ENCODE data around the gene RIPOR3.
"Not testable (repeated sequence)": the region's sequence is repeated elsewhere in the genome, so short reads cannot be mapped to it uniquely, and the experiment has no call there.

The RIPOR3 gene

DNA sequence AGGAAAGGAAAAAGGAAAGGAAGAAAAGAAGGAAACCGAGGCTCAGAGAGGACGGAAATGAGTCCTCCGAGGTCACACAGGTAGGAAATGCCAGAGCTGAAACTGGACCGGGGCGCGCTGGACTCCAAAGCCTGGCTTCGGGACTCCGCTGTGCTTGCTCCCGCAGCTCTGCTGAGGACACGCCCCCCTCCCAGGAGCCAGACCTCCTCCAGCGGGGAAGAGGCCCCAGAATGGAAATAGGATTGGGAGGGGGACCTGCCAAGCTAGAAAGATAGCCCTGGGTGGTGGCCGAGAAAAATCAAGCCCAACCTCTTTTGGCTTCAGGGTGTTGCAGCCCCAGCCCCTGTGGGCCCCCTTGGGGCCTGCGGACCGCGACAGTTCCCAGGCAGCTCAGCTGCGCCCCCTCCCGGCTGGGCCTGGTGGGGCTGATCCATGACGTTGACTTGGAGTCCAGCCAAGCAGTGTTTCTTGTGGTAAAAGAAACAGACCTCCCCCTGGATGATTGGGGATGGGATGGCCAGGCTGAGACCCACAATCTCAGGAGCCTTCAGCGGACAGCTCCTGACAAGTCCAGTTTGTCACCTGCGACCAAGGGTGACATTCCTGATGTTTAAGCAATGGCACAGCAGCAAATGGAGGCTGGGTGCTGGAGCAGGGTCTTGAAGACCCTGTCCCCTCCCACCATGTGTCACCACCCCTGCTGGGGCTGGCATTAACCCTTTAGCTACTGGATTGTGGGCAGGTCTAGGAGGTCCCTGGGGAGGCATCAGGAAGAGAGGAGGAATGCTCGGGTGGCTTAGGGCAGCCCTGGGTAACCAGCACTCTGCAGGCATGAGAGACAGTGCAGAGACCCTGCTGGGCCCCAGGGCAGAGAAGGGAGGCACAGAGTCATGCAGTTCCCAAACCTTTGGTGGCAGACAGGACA, 55.4 kb downstream of the RIPOR3 start:
- peak in 8 of 58 donors; percentile 1 to 43 (median 4) for DNase-seq

DNA sequence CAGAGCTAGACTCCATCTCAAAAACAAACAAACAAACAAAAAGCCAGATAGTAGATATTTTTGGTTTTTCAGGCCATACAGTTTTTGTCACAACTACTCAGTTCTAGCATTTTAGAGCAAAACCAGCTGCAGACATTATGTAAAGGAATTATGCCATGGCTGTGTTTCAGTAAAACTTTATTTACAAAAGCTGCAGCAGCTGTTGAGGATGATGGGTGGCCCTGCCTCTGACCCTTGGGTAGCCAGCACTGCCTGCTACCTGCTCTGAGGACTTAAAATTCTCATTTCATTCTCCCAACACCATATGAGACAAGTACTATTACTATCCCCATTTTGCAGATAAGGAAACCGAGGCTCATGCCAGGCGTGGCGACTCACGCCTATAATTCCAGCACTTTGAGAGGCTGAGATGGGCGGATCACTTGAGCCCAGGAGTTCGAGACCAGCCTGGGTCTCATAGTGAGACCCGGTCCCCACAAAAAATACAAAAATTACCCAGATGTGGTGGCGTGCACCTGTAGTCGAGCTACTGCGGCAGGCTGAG, 56.3 kb downstream of the RIPOR3 start:
- no peak for DNase-seq

DNA sequence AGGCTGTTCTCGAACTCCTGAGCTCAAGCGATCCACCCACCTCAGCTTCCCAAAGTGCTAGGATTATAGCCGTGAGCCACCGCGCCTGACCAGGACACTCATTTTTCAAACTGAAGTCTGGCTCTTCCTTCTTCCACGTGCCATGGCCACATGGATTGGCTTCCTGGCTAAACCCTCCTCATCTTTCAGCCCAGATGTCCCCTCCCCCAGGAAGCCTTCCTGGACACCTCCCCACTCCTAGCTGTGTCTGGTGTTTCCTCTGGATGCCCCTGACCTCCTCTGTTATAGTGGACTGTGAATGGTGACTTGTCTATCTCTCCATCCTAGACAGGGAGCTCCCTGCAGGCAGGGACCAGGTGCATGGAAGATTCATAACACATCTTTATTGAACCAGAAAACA, 57.2 kb downstream of the RIPOR3 start:
- DNase-seq, result no peak

DNA sequence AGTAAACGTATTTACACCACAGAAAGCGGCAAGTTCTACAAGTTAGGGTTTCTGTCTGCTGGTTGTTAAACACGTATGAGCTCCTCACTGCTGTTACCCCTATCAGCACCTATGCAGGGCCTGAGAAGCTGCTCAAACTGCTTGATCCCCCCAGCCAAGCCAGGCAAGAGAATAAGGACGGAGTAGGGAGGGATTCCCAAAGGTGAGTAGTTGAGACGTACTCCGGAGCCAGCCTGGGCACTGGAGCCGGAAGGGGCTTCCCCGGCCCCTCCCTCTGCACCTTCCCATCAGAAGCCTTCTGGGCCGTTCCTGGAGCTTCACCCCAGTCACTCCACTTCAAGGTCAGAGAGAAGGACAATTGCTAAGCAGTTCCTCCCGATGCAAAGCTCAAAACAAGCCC, 58.0 kb downstream of the RIPOR3 start:
- DNase-seq, result no peak

DNA sequence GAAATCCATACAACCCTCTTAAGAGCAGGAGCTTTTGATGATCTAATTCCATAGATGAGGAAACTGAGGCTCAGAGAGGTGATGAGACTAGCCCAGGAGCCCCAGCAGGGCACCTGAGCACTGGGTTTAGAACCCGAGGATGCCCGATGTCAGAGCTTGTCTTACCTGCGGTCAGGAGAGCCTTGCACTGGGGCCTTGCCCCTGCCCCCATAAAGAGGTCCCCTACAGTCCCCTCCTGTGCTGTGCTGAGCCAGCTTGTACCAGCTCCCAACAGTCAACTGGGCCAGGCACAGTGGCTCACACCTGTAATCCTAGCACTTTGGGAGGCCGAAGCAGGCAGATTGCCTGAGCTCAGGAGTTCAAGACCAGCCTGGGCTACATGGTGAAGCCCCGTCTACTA, 58.6 kb downstream of the RIPOR3 start:
- no peak for DNase-seq

DNA sequence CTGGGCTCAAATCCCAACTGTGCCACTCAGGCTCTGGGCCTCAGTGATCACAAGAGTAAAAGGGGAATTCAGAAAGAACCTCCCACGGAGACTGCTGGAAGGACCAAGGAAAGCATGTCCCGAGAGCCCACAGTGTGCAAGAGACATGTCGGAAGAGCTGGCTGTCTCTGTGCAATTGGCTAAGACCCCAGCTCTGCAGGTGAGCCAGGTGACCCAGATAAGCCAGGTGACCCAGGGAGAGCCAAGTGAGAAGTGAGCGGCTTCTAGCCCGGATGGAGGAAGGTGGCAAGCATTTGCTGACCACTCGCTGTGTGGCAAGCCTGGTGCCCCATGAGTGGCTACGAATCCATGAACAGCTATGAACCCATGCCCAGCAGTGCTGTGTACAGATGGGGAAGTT, 59.1 kb downstream of the RIPOR3 start:
- no peak for DNase-seq

DNA sequence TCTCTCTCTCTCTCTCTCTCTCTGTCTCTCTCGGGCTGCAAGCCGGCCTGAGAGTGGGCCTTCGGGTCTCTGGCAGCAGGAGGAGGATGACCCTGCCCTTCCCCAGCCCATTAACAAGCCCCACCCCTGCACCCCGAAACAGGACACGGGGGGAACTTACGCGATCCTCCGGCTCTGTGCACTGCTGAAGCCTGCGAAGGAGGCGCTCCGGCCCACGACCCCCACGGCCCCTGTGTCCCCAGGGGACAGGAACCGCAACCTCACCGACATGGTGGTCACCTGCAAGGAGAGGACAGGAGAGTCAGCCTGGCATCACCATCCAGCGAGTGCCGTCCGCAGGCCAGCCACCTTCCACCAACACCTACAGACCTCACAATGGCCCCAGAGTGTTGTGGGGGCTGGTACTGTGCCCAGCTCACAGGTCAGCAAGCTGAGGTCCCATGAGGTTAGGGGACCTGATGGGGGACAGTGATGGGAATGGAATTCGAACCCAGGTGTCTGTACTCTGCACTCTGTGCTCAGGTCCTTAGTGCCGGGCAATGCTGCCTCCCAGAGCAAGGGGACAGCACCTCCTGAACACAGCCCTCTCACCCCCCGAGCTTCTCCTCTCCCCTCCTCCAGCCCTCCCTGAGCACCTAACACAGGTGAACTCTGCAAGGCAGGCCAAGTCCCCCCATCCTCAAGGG, 60.6 kb downstream of the RIPOR3 start:
- DNase-seq, result no peak

DNA sequence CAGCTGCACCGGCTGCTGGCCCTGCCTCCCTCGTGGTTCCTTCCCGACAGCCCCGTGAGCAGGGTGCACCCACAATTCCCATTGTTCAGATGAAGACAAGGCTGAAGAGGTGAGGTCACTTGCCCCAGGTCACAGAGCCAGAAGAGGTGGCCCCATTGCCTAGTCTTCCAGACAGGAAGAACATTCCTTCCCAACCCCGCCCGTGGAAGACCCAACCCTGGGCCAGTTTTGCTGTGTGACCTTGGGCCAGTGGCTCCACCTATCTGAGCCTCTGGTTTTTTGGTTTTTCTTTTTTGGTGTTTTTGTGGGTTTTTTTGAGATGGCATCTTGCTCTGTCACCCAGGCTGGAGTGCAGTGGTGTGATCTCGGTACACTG, 61.7 kb downstream of the RIPOR3 start:
- DNase-seq, result no peak

DNA sequence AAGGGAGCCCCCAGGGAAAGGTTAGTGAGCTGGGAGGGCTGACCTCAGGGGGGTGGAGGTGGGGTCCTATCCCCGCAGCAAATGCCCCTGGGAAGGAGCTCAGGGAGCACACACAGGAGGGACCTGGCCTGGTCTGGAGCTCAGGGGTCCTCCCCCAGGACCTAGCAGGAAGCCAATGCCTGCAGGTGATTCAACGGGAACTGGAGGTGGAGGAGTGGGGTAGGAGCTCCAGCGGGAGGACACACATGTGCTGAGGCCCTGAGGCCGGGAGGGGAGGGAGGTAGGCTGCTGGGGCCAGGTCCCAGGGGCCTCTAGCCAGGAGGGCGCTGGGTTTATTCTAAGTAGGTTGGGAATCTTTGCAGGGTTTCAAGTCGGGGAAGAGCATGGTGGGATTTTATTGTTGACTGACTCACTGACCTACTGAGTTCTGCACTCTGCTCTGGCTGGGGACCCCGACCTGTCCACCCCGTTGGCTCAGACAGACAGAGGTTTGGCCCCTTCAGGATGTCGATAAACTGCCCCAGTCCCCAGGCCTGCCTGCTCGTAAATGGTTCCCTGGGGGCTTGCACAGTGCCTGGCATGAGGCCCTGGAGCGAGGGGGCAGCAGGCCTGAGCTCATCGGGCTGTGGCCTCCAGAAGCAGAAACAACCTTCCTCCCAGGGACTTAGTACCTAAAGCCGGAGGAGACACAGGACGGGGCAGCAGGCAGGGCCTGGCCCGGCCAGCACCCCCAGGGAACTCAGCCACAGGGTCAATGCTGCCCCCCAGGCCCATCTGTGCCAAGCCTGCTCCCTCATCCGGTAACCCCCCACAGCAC, 62.3 kb downstream of the RIPOR3 start:
- DNase-seq, result no peak

DNA sequence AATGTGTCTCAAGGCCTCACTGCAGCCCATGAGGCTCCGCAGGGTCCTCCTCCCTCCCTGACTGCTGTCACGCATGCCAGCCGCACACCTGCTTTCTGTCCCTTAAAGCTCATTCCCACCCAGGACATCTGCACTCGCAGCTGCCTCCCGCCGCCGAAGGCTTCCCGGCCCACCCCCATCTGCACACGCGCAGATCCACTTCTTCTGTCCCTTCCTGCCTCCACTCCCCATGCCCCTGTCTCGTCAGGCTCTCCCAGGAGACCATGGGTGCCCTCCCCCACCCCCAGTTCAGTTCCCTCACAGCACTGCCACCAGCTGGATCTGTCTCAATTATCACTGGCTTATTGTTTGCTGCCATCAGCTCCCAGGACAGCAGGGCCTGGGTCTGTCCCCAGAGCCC, 63.0 kb downstream of the RIPOR3 start:
- DNase-seq, result no peak

DNA sequence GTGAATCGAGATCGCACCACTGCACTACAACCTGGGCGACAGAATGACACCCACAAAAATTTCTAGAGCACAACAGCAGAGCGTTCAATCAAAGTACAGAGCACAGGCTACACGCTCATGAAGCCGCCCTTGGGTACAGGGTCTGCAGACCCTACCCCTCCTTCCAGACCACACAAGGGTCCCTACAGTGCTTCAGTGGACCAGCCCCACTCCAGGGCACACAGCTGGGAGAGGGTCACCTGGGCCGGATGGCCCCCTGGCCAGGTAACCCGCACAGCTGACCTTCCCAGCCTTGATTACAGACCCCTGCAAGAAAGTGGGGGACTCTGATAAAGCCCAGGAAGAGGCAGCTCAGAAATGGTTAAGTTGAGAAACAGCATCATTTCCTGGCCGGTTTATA, 63.6 kb downstream of the RIPOR3 start:
- no peak for DNase-seq

DNA sequence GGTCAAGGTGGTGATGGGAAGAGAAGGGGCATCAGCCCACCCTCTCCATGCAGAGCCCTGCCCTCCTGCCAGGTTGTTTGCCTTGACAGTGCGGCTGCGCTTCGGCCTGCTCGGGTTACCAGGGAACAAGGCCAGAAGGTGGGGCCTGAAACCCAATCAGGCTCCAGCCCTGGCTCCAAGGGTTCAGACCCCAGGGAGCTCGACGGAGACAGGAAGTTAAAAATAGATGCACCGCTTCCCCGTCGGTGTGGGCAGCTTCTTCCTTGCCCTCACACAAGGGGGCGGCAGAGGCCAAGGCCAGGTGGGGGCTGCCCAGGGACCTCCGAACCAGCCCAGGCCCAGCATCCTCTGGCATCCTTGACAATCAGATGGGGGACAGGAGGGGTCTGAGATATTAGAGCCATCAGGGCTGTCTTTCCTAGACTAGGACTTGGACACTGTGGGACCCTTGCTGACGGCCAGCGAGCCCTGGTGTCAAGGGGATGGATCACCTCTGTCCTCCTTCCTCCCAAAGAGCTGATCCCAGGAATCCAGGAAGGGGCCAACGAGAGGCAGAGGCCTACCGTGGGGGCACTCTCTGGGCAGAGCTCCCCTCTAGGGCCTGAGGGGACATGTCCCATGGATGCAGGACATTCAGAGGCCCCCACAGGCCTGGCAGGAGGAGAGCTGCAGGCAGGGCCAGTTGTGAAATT, 65.2 kb downstream of the RIPOR3 start:
- DNase-seq, result no peak

DNA sequence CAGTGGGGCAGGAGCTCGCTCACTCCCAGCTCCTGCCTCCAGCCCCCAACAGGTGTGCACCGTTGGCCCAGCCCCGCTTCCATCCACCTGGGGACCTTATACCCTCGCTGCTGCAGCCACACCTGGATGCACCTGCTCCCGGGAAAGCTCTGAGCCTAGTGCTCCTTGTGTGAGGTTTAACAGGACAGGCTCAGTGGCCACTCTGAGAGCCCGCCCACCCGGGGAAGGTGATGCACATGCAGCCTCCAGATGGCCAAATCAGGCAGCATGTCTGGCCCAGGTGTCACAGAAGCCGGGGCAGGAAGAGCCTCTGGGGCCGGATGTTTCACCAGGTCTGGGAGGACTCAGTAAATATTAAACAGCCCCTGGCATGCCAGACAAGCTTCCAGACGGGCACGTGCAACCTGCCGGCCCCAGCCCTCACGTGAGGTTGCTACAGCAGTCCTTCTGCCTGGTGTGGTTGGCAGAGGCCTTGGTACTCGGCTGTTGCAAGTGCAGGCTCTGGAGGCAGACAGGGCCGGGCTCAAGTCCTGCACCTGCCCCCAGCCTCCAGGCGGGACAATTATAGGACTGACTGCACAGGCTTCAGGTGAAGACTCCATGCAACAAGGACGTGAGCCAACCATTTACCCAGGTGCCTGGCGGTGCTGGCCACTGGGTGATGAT, 66.9 kb downstream of the RIPOR3 start:
- no peak for DNase-seq

DNA sequence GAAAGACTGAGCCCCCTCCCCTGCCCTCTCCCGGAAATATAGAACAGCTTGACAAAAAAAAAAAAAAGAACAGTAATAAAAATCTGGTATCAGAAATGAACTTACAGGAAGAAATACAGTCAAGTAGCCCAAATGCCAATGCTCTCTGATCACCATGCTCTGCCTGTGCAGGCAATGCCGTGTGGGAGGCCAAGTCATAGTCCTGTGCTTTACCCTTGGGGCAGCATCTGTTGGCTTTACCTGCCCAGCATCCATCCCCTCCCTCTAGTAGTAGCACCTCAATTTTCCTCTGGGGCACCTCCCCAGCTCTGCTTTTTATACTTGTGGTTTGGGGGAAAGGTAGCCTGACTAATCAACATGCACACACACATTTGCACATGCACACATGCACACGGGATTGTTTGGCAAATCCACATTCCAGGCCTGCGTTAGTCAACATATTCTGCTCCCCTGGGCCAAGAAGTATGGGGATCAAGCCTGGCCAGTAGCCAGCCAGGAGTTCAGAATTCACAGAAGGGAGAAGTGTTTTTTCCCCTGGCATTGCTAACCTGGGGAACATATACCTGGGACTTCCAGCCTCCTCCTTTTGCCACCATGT, 70.2 kb downstream of the RIPOR3 start:
- no peak for DNase-seq

DNA sequence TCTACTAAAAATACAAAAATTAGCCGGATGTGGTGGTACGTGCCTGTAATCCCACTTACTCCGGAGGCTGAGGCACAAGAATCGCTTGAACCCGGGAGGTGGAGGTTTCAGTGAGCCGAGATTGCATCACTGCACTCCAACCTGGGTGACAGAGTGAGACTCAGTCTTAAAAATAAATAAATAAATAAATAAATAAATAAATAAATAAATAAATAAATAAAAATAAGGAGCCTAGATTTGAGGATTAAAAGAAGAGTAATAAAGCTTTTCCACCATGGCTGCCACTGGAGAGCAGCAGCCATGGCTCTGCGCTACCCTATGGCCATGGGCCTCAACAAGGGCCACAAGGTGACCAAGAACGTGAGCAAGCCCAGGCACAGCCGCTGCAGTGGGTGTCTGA, 70.9 kb downstream of the RIPOR3 start:
- DNase-seq, result not testable (repeated sequence)

DNA sequence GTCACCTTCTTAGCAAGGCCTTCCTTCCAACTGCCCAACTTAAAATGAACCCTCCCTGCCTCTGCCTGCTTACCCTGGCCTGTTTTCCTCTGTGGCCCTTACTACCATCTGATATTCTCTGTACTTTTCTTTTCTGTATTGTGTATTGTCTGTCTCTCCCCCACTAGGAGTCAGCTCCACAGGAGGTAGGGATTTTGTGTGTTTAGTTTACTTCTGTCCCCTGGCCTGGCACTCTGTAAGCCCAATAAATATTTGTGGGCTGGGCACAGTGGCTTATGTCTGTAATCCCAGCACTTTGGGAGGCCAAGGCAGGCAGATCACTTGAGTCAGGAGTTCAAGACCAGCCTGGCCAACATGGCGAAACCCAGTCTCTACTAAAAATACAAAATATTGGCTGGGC, 72.8 kb downstream of the RIPOR3 start:
- no peak for DNase-seq

DNA sequence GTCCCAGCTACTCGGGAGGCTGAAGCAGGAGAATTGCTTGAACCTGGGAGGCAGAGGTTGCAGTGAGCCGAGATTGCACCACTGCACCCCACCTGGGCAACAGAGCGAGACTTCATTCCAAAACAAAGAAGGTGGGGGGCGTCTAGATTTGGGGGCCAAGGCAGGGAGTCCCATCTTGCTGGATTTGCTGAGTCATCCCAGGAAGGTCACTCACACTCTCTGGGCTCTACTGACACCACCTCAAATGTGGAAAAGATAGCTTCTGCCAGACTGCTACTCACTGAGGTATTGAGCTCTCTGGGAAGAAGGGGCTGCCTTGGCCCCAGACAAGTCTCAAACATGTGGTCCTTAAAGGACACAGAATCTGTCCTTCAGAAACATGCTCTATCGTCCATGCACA, 74.3 kb downstream of the RIPOR3 start:
- DNase-seq, result no peak

DNA sequence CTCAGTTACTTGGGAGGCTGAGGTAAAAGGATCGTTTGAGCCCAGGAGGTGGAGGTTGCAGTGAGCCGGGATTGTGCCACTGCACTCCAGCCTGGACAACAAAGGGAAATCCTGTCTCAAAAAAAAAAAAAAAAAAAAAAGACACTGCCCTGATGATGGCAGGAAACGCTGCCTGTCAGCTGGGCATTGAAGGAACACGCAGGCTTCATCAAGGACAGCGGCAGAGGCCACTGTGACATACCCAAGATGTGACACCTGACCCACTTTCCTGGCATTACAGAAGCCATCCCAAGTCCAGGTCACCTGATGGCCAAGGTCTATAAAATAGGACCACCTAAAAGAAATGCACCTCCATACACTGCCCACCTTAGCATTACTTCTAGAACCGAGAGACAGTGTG, 75.9 kb downstream of the RIPOR3 start:
- no peak for DNase-seq

DNA sequence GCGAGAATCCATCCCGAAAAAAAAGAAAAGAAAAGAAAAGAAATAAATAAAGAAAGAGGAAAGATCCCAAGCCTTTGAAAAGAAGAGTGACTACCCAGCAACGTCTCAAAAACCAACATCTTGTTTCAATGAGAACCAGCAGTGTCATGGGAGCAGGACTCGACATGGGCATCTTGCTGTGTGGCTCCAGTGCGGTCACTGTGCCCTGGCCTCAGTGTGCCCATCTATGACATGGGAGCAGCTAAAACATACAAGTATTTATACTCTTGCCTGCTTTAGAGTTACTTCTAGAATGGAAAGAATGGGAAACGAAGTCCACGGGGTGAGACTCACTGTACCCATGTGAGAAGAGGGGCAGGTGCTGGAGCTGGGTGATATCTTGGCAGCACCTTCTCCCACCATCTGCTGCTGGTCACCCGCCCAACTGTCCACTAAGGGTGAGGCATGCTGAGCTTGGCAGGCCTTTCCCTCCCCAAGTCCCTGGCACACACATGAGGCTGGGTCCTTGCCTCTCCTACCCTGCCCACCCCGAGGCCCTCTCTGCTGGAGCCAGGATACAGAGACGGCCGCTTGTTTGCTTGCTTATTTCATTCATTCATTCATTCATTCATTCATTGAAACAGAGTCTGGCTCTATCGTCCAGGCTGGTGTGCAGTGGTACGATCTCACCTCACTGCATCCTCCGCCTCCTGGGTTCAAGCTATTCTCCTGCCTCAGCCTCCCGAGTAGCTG, 77.7 kb downstream of the RIPOR3 start:
- DNase-seq, result no peak

Data from anterior cingulate cortex (tissue), 58 donors.